Vagina (tissue), 2 donors: Measurements from ENCODE around the gene ZNF827.

Experiments used
- CTCF ChIP-seq, 3 experiments: fragments of 450-650 bp in 2 of 3; fragments of 200-600 bp in 1 of 3; sonication (generic) in 1 of 3; IDR thresholded peaks; one replicate each; pipeline ENCODE4 v1.5.1; 2017 to 2019; ENCODE audit warnings: antibody characterized with exemption in 3 of 3, mild to moderate bottlenecking in 2 of 3, moderate library complexity in 2 of 3
- POLR2AphosphoS5 ChIP-seq, 2 donors: sonication (generic); formaldehyde crosslinking; IDR thresholded peaks; one replicate each; pipeline ENCODE4 v1.9.0; 2017; ENCODE audit warnings: antibody characterized with exemption in 2 of 2, mild to moderate bottlenecking in 2 of 2, low read depth in 1 of 2; ENCODE audit not compliant: insufficient read depth in 1 of 2

- no peak for TF ChIP-seq POLR2AphosphoS5 (IDR thresholded peaks at IDR 0.05; ENCODE audit: insufficient read depth in 1 of 2, low read depth in 1 of 2)
- no peak for TF ChIP-seq CTCF (IDR thresholded peaks at IDR 0.05)
Measured at GRCh38 chr4:145734031-145734430, 204.6 kb downstream of the ZNF827 start.
